GM12872 (cell line): ENCODE results near the gene STK40.

ENCODE experiments used
- TF ChIP-seq, protein P1 (sequence below): IDR thresholded peaks from 3 replicates; pipeline ENCODE4 v1.5.1; 2011; ENCODE audit warnings: low read depth, mild to moderate bottlenecking, low read length, moderate library complexity; ENCODE audit not compliant: insufficient read depth

Gene STK40

DNA sequence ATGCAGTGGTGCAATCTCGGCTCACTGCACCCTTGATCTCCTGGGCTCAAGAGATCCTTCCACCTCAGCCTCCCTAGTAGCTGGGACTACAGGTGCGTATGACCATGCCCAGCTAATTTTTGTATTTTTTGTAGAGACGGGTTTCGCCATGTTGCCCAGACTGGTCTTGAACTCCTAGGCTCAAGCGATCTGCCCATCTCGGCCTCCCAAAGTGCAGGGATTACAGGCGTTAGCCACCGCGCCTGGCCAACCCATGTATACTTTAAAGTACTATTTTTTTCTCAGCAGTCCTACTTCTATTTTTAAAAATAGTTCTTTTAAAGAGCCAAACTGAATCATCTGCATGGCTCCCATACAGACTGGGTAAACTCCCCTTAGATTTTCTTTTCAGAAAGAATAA, 3.5 kb downstream of the STK40 start:
- TF ChIP-seq, protein P1, sequence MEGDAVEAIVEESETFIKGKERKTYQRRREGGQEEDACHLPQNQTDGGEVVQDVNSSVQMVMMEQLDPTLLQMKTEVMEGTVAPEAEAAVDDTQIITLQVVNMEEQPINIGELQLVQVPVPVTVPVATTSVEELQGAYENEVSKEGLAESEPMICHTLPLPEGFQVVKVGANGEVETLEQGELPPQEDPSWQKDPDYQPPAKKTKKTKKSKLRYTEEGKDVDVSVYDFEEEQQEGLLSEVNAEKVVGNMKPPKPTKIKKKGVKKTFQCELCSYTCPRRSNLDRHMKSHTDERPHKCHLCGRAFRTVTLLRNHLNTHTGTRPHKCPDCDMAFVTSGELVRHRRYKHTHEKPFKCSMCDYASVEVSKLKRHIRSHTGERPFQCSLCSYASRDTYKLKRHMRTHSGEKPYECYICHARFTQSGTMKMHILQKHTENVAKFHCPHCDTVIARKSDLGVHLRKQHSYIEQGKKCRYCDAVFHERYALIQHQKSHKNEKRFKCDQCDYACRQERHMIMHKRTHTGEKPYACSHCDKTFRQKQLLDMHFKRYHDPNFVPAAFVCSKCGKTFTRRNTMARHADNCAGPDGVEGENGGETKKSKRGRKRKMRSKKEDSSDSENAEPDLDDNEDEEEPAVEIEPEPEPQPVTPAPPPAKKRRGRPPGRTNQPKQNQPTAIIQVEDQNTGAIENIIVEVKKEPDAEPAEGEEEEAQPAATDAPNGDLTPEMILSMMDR: no peak

DNA sequence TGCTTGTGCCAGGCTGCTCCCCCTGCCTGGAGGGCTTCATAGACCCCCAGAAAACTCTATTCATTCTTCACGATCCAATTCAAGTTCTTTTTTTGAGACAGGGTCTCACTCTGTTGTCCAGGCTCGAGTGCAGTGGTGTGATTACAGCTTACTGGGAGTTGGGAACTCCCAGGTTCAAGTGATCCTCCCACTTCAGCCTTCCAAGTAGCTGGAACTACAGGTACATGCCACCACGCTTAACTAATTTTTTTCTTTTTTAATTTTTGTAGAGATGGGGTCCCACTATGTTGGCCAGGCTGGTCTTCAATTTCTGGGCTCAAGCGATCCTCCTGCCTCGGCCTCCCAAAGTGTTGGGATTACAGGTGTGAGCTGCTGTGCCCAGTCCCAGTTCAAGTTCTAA, 4.3 kb downstream of the STK40 start:
- TF ChIP-seq, protein P1: no peak

DNA sequence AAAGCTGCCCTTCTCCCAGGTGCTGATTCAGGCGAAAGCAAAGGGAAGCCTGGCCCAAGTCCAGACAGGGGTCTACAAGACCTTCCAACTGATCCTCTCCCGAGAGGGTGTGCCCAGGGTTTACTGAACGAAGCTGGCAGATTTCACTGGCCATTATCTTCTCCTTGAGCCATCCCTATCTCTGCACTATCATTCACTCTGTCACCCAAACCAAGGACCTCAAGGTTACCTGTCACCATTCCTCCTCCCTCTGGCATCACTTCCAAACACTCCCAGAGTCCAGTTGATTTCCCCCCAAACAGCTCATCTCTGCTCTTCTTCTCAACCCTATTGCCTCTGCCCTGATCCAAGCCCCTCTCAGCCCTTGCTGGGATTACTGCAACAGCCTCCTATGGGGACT, 4.9 kb downstream of the STK40 start:
- TF ChIP-seq, protein P1: no peak

DNA sequence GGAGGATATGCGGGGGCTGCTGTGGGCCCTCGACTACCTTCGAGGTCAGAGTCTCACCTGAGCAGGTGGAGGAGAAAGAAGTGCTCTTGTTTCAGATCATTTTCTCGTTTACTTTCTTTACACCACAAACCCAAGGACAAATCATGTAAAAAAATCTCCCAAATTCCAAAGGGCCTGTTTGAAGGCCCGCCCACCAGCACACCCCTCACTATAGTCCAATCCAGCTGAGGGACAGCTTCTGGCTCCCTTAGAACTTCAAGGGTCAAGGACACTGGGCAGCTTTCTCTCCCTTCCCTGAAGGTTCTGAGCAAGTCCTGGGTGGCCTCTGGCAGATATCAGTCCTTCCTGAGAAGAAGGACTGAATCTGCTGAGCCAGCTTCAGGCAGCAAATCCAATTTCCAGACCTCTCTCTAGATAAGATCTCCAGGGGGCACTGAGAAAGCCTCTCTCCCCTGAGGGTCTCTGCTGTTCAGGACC, 5.5 kb downstream of the STK40 start:
- TF ChIP-seq, protein P1: no peak

DNA sequence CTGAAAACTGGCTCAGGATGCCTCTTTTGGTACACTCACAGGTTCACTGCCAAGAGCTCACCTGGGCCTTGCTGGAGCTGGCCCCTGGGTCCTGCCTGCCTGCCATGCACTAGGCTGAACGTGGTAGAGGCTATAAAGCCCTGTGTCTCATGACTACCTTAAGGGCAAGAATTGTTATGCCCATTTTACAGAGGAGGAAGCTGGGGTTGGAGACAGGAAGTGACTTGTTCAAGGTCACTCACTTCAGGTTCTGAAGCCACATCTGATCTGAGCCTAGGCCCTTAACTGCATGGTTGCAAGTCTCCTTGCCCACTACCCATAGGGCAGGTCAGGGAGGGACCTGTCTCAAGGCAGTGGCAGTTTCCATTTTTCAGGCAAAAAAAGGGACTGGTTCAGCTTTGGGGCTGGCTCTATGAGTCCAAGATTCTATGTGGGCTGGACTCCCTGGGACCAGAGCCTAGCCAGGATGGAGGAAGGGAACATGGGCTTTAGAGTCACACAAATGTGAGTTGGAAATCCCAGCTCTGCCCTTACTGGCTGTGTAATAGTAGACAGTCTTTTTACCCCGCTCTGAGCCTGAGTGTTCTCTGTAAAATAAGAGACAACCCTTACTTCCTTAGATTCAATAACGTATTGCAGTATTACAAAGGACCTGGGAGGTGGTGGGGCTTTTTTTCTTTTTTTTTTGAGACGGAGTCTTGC, 7.8 kb downstream of the STK40 start:
- TF ChIP-seq, protein P1: no peak

DNA sequence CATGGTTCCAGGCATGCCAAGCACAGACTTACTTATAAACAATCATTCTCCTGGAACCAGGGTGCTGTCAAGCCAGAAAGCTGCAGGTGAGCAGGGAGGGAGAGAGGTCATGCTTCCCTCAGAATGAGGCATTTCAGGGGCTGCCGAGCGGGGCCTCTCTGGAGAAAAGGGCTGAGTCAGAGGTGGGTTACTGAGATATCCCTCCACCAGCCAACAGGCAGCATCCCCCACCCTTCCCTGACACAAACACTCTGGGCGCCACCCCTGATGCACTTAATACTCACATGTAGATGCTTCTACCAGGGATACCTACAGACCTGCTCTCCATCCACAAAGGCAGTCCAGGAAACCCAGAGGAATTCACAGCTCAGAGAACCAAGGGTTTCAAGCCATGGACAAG, 13.1 kb downstream of the STK40 start:
- TF ChIP-seq, protein P1: no peak

DNA sequence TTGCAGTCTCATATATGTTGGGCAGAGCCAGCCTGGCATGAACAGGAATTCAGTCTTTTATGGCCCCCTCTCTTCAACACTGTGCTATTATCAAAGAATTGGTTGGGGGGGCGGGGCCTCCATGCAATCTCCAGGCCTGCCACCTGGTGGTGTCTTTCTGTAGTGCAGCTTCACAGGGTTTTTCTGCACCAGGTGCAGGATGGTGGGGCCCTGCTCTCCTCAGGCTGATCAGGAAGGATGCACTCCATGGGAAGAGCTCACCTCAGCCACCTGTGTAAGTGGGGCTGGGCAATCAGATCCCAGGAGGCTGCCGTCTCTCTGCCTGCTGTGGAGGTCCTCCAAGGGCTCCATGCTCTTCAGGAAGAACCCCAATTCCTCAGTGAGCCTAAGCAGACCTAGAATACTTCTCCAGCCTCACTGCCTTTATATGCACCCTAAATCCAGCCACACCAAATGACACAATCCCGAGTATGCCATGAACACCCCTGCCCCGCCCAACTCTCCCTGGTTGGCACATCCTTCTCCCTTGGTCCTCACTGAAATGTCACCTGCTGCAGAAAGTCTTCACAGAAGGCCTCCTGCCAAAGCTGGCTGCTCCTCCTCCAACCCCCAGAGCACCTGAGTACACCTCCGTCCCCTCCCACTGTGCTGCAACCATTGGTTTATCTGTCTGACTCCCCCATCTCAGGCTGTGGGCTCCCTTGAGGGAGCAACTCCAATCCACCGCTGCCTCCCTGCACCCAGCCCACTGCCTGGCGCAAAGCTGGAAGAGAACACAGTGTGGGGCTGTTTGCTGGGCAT, 16.5 kb downstream of the STK40 start:
- TF ChIP-seq, protein P1: peak; percentile 90
